ENCODE data around the gene NOS3.

Gene NOS3

GRCh38 chr7:150965273-150965830 is 25.5 kb upstream of the NOS3 start:
- DNase-seq = no peak

- DNase-seq = no peak
These were observed 24.8 kb upstream of the NOS3 start for GRCh38 chr7:150966002-150966401.

- DNase-seq = no peak
These were observed 23.5 kb upstream of the NOS3 start for GRCh38 chr7:150967349-150967748.

GRCh38 chr7:150968056-150968733 is 22.6 kb upstream of the NOS3 start:
- DNase-seq = no peak

GRCh38 chr7:150968734-150969372 is 22.0 kb upstream of the NOS3 start:
- no peak for DNase-seq

GRCh38 chr7:150969475-150969874 is 21.3 kb upstream of the NOS3 start:
- no peak for DNase-seq

GRCh38 chr7:150970424-150970823 is 20.4 kb upstream of the NOS3 start:
- DNase-seq = no peak

GRCh38 chr7:150971242-150972022 is 19.4 kb upstream of the NOS3 start:
- no peak for DNase-seq

- DNase-seq = no peak
These were observed 18.8 kb upstream of the NOS3 start for GRCh38 chr7:150972023-150972468.

- DNase-seq = no peak
These were observed 18.1 kb upstream of the NOS3 start for GRCh38 chr7:150972741-150973140.

GRCh38 chr7:150973571-150974451 is 17.0 kb upstream of the NOS3 start:
- DNase-seq = no peak

- DNase-seq = peak; percentile 85 to 86
These were observed 16.1 kb upstream of the NOS3 start for GRCh38 chr7:150974468-150975391.

GRCh38 chr7:150975536-150976319 is 15.1 kb upstream of the NOS3 start:
- DNase-seq = no peak

- DNase-seq = no peak
These were observed 14.1 kb upstream of the NOS3 start for GRCh38 chr7:150976529-150977381.

GRCh38 chr7:150977382-150978125 is 13.3 kb upstream of the NOS3 start:
- no peak for DNase-seq

- DNase-seq = no peak
These were observed 12.6 kb upstream of the NOS3 start, which contains the start of gene KCNH2 for GRCh38 chr7:150978126-150978789. KCNH2 (minus strand) TSS chr7:150978321; CDS start chr7:150977913, 408 bp downstream.

- DNase-seq = no peak
These were observed 11.0 kb upstream of the NOS3 start for GRCh38 chr7:150979713-150980390.

Data from activated CD4-positive, alpha-beta T cell treated with anti-CD3 and anti-CD28 coated beads, Interleukin-2, amount 50 U/mL, for 4 hours (primary cell).